ENCODE data around the gene TRIM8. TPM values are rescaled to one million over a fixed set of nuclear protein-coding genes. Genes with fewer than 3 reads are reported as not detected.

TRIM8 gene
- total and polyA plus RNA-seq, 2 of the 4 experiments (the other 2 are of a cell fraction) = 25.5 to 126 TPM

DNA sequence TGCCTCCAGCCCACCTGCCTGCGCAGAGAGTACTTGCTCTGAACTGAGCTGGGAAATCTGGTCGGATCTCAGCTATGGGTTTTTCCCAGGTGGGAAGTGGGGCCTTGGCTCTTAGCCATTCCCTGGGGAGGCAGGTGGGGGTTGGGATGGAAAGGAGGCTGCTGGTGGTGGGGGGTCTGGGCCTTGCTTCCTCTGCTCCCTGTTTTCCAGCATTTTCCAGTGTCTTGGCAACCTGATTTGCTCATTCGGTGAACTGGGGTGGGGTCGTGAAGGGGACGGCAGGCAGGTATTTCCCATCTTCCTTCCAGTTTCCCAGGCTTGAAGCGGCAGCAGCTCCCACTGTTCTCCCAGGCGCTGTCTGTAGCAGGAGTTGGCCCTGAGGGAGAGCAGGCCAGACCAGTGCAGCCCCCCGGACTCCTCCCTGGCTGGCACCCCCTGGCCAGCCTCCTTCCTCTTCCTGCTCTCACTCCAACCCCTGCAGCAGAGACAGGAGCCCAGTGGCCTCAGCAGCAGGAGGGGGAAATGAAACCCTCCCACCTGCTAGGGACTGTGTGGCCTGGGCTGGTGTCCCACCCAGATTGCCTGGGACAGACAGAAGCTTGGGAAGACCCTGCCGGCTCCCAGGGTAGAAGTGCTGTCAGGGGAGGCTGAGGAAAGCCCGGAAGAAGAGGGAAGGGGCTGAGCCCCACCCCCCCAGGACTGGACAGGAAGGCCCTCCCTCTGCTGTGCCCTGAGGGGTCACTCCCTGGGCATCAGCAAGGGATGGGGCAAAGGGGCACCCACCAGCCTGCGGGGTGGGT lies 6.6 kb downstream of the TRIM8 start:
- no TSS peak for BruUV-seq (replicated peaks)
- CTCF ChIA-PET = interaction anchor here (1.4 kb wide), 1 partner anchor 28 kb away, joined by 5 read pairs; no protein-coding TSS in a partner anchor
- no peak overlapping the region for H2AK9ac ChIP-seq (replicated peaks; ENCODE audit: low read depth, low read length, poor library complexity)

More for the DNA sequence above, 6.6 kb downstream of the TRIM8 start:
- WGBS, 2 experiments (ENCODE audit: extremely low coverage in 2 of 2, insufficient read length in 1 of 2) = 95% methylated on average over 6 of the region's 11 CpGs; no CpG with 5 or more reads in 1 of the 2 experiments
- no peak overlapping the region for H2BK15ac ChIP-seq (ENCODE audit: low read depth, low read length)
- H4K20me1 ChIP-seq (ENCODE audit: insufficient read depth, low read length) = peaks cover 100% of the 10 kb centered on the region
- TF ChIP-seq BHLHE40 (IDR thresholded peaks at IDR 0.05; ENCODE audit: low read depth, low read length) (no peak), RCOR1 (IDR thresholded peaks at IDR 0.05; ENCODE audit: insufficient replicate concordance, low read length) (no peak), CHD1 (IDR thresholded peaks at IDR 0.05; ENCODE audit: low read depth, low read length) (no peak), FOS (IDR thresholded peaks at IDR 0.05; ENCODE audit: low read depth, low read length) (no peak)
- H2BK120ac ChIP-seq (ENCODE audit: low read depth, low read length) = no peak overlapping the region
- no peak overlapping the region for H4K5ac ChIP-seq (ENCODE audit: low read depth, low read length)
- H3K56ac ChIP-seq (ENCODE audit: extremely low read depth, insufficient read depth, low read length) = no peak overlapping the region
- H3K36me3 ChIP-seq (ENCODE audit: control insufficient read depth, insufficient read depth, low read length) = peaks cover 50% of the 10 kb centered on the region
- POLR2A ChIA-PET (ENCODE audit: unreplicated experiment) = no interaction called here
- H4K8ac ChIP-seq (ENCODE audit: low read depth in 2 of 2, low read length in 2 of 2) = no peak overlapping the region
- DNase-seq (no peak), ATAC-seq (ENCODE audit: low read depth) (no peak)
- no peak overlapping the region for H3K4me3 ChIP-seq (ENCODE audit: insufficient read depth, low read depth, low read length)
- H3K4me1 ChIP-seq (ENCODE audit: control insufficient read depth, insufficient read depth, low read length) = peaks cover 40% of the 10 kb centered on the region
- in situ Hi-C loops (cut with MboI; ENCODE audit: low sequenced_read_pairs) (no loop called here), intact Hi-C loops (cut with micrococcal nuclease) (no loop called here), dilution Hi-C loops (cut with HindIII; ENCODE audit: low sequenced_read_pairs, unreplicated experiment) (no loop called here)
- H3K4me2 ChIP-seq (ENCODE audit: low read depth, low read length) = no peak overlapping the region; the same call in 1 of the 2 replicates
- H4K91ac ChIP-seq (ENCODE audit: insufficient read depth, low read depth, low read length) = no peak overlapping the region
- H3K9me1 ChIP-seq (ENCODE audit: insufficient read depth, low read length) = peaks cover 48% of the 10 kb centered on the region
- H2BK20ac ChIP-seq (ENCODE audit: low read depth, low read length) = no peak overlapping the region
- H2AK5ac ChIP-seq (ENCODE audit: low read depth, low read length) = 0 out of 2 replicates have a peak overlapping the region, but pooled peaks have one; percentile 9
- H3K18ac ChIP-seq (ENCODE audit: low read depth, low read length) = no peak overlapping the region
- no peak overlapping the region for H2AFZ ChIP-seq (replicated peaks; ENCODE audit: low read length, poor library complexity)
- H3K9me3 ChIP-seq (ENCODE audit: control insufficient read depth, insufficient read depth, low read length) = no peaks in the 10 kb centered on the region
- no peak overlapping the region for H3K9ac ChIP-seq (ENCODE audit: low read depth, low read length)
- H3K79me1 ChIP-seq (ENCODE audit: low read depth in 1 of 2, low read length in 2 of 2) = peaks cover 10 to 94% of the 10 kb centered on the region in 2 experiments; a peak in 3 of 4 replicates
- H3K27me3 ChIP-seq (ENCODE audit: control insufficient read depth, insufficient read depth, low read length) = no peaks in the 10 kb centered on the region
- H2BK5ac ChIP-seq (ENCODE audit: low read depth, low read length, poor library complexity, severe bottlenecking) = no peak overlapping the region
- no peak overlapping the region for H3K23ac ChIP-seq (ENCODE audit: low read depth, low read length)
- no peak overlapping the region for H3K27ac ChIP-seq (ENCODE audit: insufficient read depth, low read length)
- H3K4ac ChIP-seq (ENCODE audit: low read depth, low read length) = no peak overlapping the region
- H3K14ac ChIP-seq (replicated peaks; ENCODE audit: low read depth, low read length) = no peak overlapping the region
